ENCODE results near the gene CBX6. TPM values are rescaled to one million over a fixed set of nuclear protein-coding genes. Genes with fewer than 3 reads are reported as not detected.

CBX6 gene
- polyA plus RNA-seq, 1 donor (not counting 4 experiments of a cell fraction or from before 2014, with no cell fraction given): 4.1 TPM

DNA sequence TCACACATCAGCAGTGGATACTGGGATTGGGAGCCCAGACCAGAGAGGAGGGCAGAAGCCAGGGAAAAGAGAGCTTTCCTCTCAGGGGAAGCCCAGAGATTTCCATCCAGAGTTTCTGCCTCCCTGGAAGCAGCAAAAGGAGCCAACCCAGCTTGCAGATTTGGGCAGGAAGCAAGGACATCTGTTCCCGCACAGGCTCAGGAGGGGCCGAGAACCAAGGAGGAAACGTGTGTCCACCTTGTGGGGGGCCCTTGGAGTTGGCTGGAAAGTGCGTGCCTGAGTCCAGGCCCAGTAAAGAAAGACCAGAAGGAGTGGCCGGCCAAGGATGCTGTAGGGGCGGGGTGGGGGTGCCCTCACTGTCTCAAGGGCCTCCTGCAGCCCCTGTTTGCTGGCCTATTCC, 22.2 kb downstream of the CBX6 start:
- H3K9me1 ChIP-seq (ENCODE audit: control insufficient read depth, extremely low read depth, insufficient read depth, low read length): no peaks in the 10 kb centered on the region
- no peak for TF ChIP-seq EZH2 (IDR thresholded peaks at IDR 0.05; ENCODE audit: low read length)
- TF ChIP-seq, protein P1, sequence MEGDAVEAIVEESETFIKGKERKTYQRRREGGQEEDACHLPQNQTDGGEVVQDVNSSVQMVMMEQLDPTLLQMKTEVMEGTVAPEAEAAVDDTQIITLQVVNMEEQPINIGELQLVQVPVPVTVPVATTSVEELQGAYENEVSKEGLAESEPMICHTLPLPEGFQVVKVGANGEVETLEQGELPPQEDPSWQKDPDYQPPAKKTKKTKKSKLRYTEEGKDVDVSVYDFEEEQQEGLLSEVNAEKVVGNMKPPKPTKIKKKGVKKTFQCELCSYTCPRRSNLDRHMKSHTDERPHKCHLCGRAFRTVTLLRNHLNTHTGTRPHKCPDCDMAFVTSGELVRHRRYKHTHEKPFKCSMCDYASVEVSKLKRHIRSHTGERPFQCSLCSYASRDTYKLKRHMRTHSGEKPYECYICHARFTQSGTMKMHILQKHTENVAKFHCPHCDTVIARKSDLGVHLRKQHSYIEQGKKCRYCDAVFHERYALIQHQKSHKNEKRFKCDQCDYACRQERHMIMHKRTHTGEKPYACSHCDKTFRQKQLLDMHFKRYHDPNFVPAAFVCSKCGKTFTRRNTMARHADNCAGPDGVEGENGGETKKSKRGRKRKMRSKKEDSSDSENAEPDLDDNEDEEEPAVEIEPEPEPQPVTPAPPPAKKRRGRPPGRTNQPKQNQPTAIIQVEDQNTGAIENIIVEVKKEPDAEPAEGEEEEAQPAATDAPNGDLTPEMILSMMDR (optimal IDR thresholded peaks at IDR 0.05 in 1 of 3, IDR thresholded peaks at IDR 0.05 in 1 of 3, conservative IDR thresholded peaks at IDR 0.05 in 1 of 3; ENCODE audit: extremely low read depth in 1 of 3, insufficient read depth in 2 of 3, low read length in 3 of 3): no peak
- H3K27ac ChIP-seq (ENCODE audit: control insufficient read depth, insufficient read depth, low read length): no peak overlapping the region
- no peak for FAIRE-seq
- H3K9ac ChIP-seq (ENCODE audit: control insufficient read depth, extremely low read depth, insufficient read depth, low read length): no peak overlapping the region
- peaks cover 2% of the 10 kb centered on the region for H4K20me1 ChIP-seq (ENCODE audit: control insufficient read depth, extremely low read depth, insufficient read depth, low read length)
- H3K79me2 ChIP-seq (ENCODE audit: control insufficient read depth, insufficient read depth, low read length): no peaks in the 10 kb centered on the region
- dilution Hi-C loops (cut with MboI; ENCODE audit: extremely low pct_ligation_motif_present, low sequenced_read_pairs): no loop called here
- peaks cover 32% of the 10 kb centered on the region for H3K27me3 ChIP-seq (ENCODE audit: control insufficient read depth, extremely low read depth, insufficient read depth, low read length)
- H3K36me3 ChIP-seq (ENCODE audit: control insufficient read depth in 2 of 2, extremely low read depth in 1 of 2, insufficient read depth in 2 of 2, low read length in 2 of 2): no peaks in the 10 kb centered on the region
- H3K9me3 ChIP-seq (ENCODE audit: control insufficient read depth, low read depth, low read length): no peaks in the 10 kb centered on the region
- no peak overlapping the region for H3K4me2 ChIP-seq (ENCODE audit: control insufficient read depth, extremely low read depth, insufficient read depth, low read depth, low read length)
- H3K4me3 ChIP-seq (ENCODE audit: control insufficient read depth in 2 of 3, extremely low read depth in 1 of 3, insufficient read depth in 2 of 3, low read depth in 1 of 3, low read length in 3 of 3): no peak overlapping the region
- DNase-seq (ENCODE audit: low read depth, low spot score): no peak
- no peak overlapping the region for H2AFZ ChIP-seq (ENCODE audit: control insufficient read depth, low read length)
- H3K4me1 ChIP-seq (ENCODE audit: control insufficient read depth, extremely low read depth, insufficient read depth, low read length): no peaks in the 10 kb centered on the region

- FAIRE-seq (no peak), DNase-seq (ENCODE audit: low read depth, low spot score) (no peak)
- no peaks in the 10 kb centered on the region for H3K9me3 ChIP-seq (ENCODE audit: control insufficient read depth, low read depth, low read length)
- H3K4me1 ChIP-seq (ENCODE audit: control insufficient read depth, extremely low read depth, insufficient read depth, low read length): no peaks in the 10 kb centered on the region
- no peak overlapping the region for H2AFZ ChIP-seq (ENCODE audit: control insufficient read depth, low read length)
- H3K79me2 ChIP-seq (ENCODE audit: control insufficient read depth, insufficient read depth, low read length): no peaks in the 10 kb centered on the region
- no peaks in the 10 kb centered on the region for H3K9me1 ChIP-seq (ENCODE audit: control insufficient read depth, extremely low read depth, insufficient read depth, low read length)
- H3K36me3 ChIP-seq (ENCODE audit: control insufficient read depth in 2 of 2, extremely low read depth in 1 of 2, insufficient read depth in 2 of 2, low read length in 2 of 2): no peaks in the 10 kb centered on the region
- H3K4me2 ChIP-seq (ENCODE audit: control insufficient read depth, extremely low read depth, insufficient read depth, low read depth, low read length): no peak overlapping the region
- no peak for TF ChIP-seq EZH2 (IDR thresholded peaks at IDR 0.05; ENCODE audit: low read length)
- TF ChIP-seq, protein P1 (optimal IDR thresholded peaks at IDR 0.05 in 1 of 3, IDR thresholded peaks at IDR 0.05 in 1 of 3, conservative IDR thresholded peaks at IDR 0.05 in 1 of 3; ENCODE audit: extremely low read depth in 1 of 3, insufficient read depth in 2 of 3, low read length in 3 of 3): no peak
- dilution Hi-C loops (cut with MboI; ENCODE audit: extremely low pct_ligation_motif_present, low sequenced_read_pairs): no loop called here
- H4K20me1 ChIP-seq (ENCODE audit: control insufficient read depth, extremely low read depth, insufficient read depth, low read length): peaks cover 8% of the 10 kb centered on the region
- peaks cover 56% of the 10 kb centered on the region for H3K27me3 ChIP-seq (ENCODE audit: control insufficient read depth, extremely low read depth, insufficient read depth, low read length)
- H3K9ac ChIP-seq (ENCODE audit: control insufficient read depth, extremely low read depth, insufficient read depth, low read length): no peak overlapping the region
- H3K4me3 ChIP-seq (ENCODE audit: control insufficient read depth in 2 of 3, extremely low read depth in 1 of 3, insufficient read depth in 2 of 3, low read depth in 1 of 3, low read length in 3 of 3): no peak overlapping the region
- H3K27ac ChIP-seq (ENCODE audit: control insufficient read depth, insufficient read depth, low read length): no peak overlapping the region
Measured at GRCh38 chr22:38846412-38846811, 25.6 kb downstream of the CBX6 start.
